A549 (cell line): ENCODE results near the gene CFAP92. TPM values are rescaled to one million over a fixed set of nuclear protein-coding genes. Genes with fewer than 3 reads are reported as not detected.

Experiments
- ATAC-seq, 2 experiments: fragments of 200-7000 bp in 1 of 2; fragments of >200 bp in 1 of 2; cut with Nextera tagmentation in 1 of 2; cut with Tn5 transposase in 1 of 2; 3 replicates each; pipeline versions ENCODE4 v1.8.0 to v1.9.1; 2018 to 2020; ENCODE audit warnings: mild to moderate bottlenecking in 1 of 2, moderate library complexity in 1 of 2
- CTCF ChIA-PET: fragments of 300-600 bp; sonication (Branson Sonifier 250); formaldehyde crosslinking; extraction: SDS; loops from one replicate; lab custom pipeline; 2021; ENCODE audit warnings: antibody characterized with exemption, inconsistent platforms; lab: Yijun Ruan, JAX
- POLR2A ChIA-PET: fragments of 350-600 bp; formaldehyde crosslinking; extraction: SDS; loops from one replicate; lab custom pipeline; 2021; ENCODE audit warnings: antibody characterized with exemption, inconsistent platforms; lab: Yijun Ruan, JAX
- DNase-seq, 2 experiments: peaks; one replicate each; pipeline versions ENCODE4 v3.0.0 to v3.0.0-alpha.2; 2011 to 2016; ENCODE audit warnings: low read depth in 1 of 2, low spot score in 1 of 2
- FAIRE-seq: peaks from 2 replicates; lab custom pipeline; 2011; peaks lifted over from hg19 to GRCh38; lab: Jason Lieb, UNC
- H3K27ac ChIP-seq, 2 experiments: fragments of >200 bp; sonication (Bioruptor Twin); formaldehyde crosslinking; 3 replicates each; pipeline ENCODE4 v1.5.1; 2016 to 2017
- H3K4me1 ChIP-seq: fragments of >200 bp; sonication (Bioruptor Twin); formaldehyde crosslinking; 3 replicates; pipeline ENCODE4 v1.6.1; 2016
- H3K4me2 ChIP-seq: fragments of >200 bp; sonication (Bioruptor Twin); formaldehyde crosslinking; 3 replicates; pipeline ENCODE4 v1.6.1; 2016
- H3K4me3 ChIP-seq: fragments of >200 bp; sonication (Bioruptor Twin); formaldehyde crosslinking; 3 replicates; pipeline ENCODE4 v1.5.1; 2016
- H3K9me3 ChIP-seq: fragments of >200 bp; sonication (Bioruptor Twin); formaldehyde crosslinking; 3 replicates; pipeline ENCODE4 v1.6.1; 2016
- ATOH8 ChIP-seq: fragments of 250-450 bp; sonication (Bioruptor Pico); IDR thresholded peaks from 2 replicates; pipeline ENCODE4 v1.5.0; 2020; ENCODE audit warnings: low read depth, mild to moderate bottlenecking, moderate library complexity
- BCL3 ChIP-seq: fragments of >200 bp; sonication (Bioruptor Twin); formaldehyde crosslinking; IDR thresholded peaks from 3 replicates; pipeline ENCODE4 v1.6.1; 2016
- CBX2 ChIP-seq: fragments of 200-600 bp; sonication (generic); IDR thresholded peaks from 2 replicates; pipeline ENCODE4 v1.6.1; 2016; ENCODE audit warnings: low read depth, mild to moderate bottlenecking, borderline replicate concordance
- CTCF ChIP-seq: fragments of >200 bp; sonication (Bioruptor Twin); formaldehyde crosslinking; IDR thresholded peaks from 3 replicates; pipeline ENCODE4 v1.5.1; 2016
- ESRRA ChIP-seq: fragments of 150-350 bp; IDR thresholded peaks from 2 replicates; pipeline ENCODE4 v1.6.1; 2014; ENCODE audit warnings: mild to moderate bottlenecking, low read length, borderline replicate concordance
- FOSL2 ChIP-seq, 2 experiments: fragments of 450-650 bp in 1 of 2; fragments of >200 bp in 1 of 2; sonication (Bioruptor Twin) in 1 of 2; formaldehyde crosslinking; IDR thresholded peaks; 2 replicates each; pipeline versions ENCODE4 v1.5.0 to v1.6.1; 2016 to 2020; ENCODE audit warnings: mild to moderate bottlenecking in 1 of 2, moderate library complexity in 1 of 2
- FOXS1 ChIP-seq: fragments of 250-450 bp; sonication (Bioruptor Pico); IDR thresholded peaks from 2 replicates; pipeline ENCODE4 v1.5.0; 2020; ENCODE audit warnings: mild to moderate bottlenecking, moderate library complexity
- GATA3 ChIP-seq: IDR thresholded peaks from 2 replicates; pipeline ENCODE4 v1.6.1; 2012; ENCODE audit warnings: borderline replicate concordance
- HES2 ChIP-seq: fragments of >200 bp; sonication (Bioruptor Twin); formaldehyde crosslinking; IDR thresholded peaks from 2 replicates; pipeline ENCODE4 v1.6.1; 2016
- HMGXB4 ChIP-seq: fragments of 250-450 bp; sonication (Bioruptor Pico); IDR thresholded peaks from 2 replicates; pipeline ENCODE4 v1.5.0; 2021; ENCODE audit warnings: mild to moderate bottlenecking, moderate library complexity, borderline replicate concordance
- JUNB ChIP-seq: fragments of >200 bp; sonication (Bioruptor Twin); formaldehyde crosslinking; IDR thresholded peaks from 2 replicates; pipeline ENCODE4 v1.6.1; 2016
- KDM1A ChIP-seq: fragments of 200-600 bp; sonication (generic); IDR thresholded peaks from 2 replicates; pipeline ENCODE4 v1.6.1; 2016; ENCODE audit warnings: low read depth, mild to moderate bottlenecking
- MAZ ChIP-seq: fragments of 150-350 bp; IDR thresholded peaks from 2 replicates; pipeline ENCODE4 v1.6.1; 2014; ENCODE audit warnings: antibody characterized with exemption, low read depth, low read length, borderline replicate concordance
- NFE2L2 ChIP-seq: fragments of 150-350 bp; conservative IDR thresholded peaks from 2 replicates; pipeline ENCODE4 v1.6.1; 2014; ENCODE audit warnings: low read length
- RCOR1 ChIP-seq: fragments of 150-350 bp; IDR thresholded peaks from 2 replicates; pipeline ENCODE4 v1.6.1; 2014; ENCODE audit warnings: antibody characterized with exemption, low read length, low read depth
- RFX5 ChIP-seq: fragments of 450-650 bp; IDR thresholded peaks from 2 replicates; pipeline ENCODE4 v1.7.1; 2014; ENCODE audit warnings: antibody characterized with exemption, mild to moderate bottlenecking, moderate library complexity
- RNF2 ChIP-seq: fragments of 200-600 bp; sonication (generic); IDR thresholded peaks from 2 replicates; pipeline ENCODE4 v1.6.1; 2016; ENCODE audit warnings: low read depth, mild to moderate bottlenecking, antibody characterized with exemption, moderate library complexity, borderline replicate concordance
- TP53 ChIP-seq: fragments of 250-450 bp; sonication (Bioruptor Pico); IDR thresholded peaks from 2 replicates; pipeline ENCODE4 v1.5.0; 2021; ENCODE audit warnings: mild to moderate bottlenecking, moderate library complexity
- ZC3H11A ChIP-seq: fragments of 450-650 bp; IDR thresholded peaks from 2 replicates; pipeline ENCODE4 v1.6.1; 2014; ENCODE audit warnings: antibody characterized with exemption, mild to moderate bottlenecking
- WGBS: methylation state at CpG from one replicate; pipeline ENCODE4 v1.1.6; 2017; ENCODE audit errors: missing lambda C conversion rate; 5-methylcytosine and 5-hydroxymethylcytosine counted together
- polyA plus RNA-seq, 4 experiments: library from polyadenylated mRNA; depleted of rRNA in 3 of 4; stranded (reverse); fragments of >200 nt; fragmentation: RNase III in 1 of 4; extraction: RNeasy Plus Mini Kit Qiagen cat#74134 plus additional on column Dnase treatment in 1 of 4; gene quantifications; 2 replicates in 3 of 4; 3 replicates in 1 of 4; pipeline ENCODE4 v1.2.3, GENCODE V29; 2011 to 2017

The CFAP92 gene
- polyA plus RNA-seq, 2 of the 4 experiments (the other 2 are of a cell fraction): not detected

- ATAC-seq (no peak), FAIRE-seq (no peak), DNase-seq (no peak)
- WGBS: 90% methylated on average over 10 of the region's 10 CpGs
- TF ChIP-seq RFX5 (no peak), KDM1A (no peak), FOXS1 (no peak), GATA3 (no peak), ZC3H11A (no peak), RNF2 (no peak), BCL3 (no peak), MAZ (no peak)
- CTCF ChIA-PET: interaction anchor here (0.6 to 1.3 kb wide), 4 partner anchors 10 to 235 kb away, joined by 3 read pairs; no protein-coding TSS in a partner anchor
- no peak overlapping the region for H3K27ac ChIP-seq
- no peak overlapping the region for H3K4me2 ChIP-seq
- no peaks in the 10 kb centered on the region for H3K9me3 ChIP-seq
- no peak overlapping the region for H3K4me3 ChIP-seq
- no peaks in the 10 kb centered on the region for H3K4me1 ChIP-seq
- POLR2A ChIA-PET: no interaction called here
Measured at GRCh38 chr3:128914966-128915645, 78.8 kb downstream of the CFAP92 start.

GRCh38 chr3:128911911-128912310 lies 82.0 kb downstream of the CFAP92 start:
- ChIA-PET CTCF (no interaction called here), POLR2A (no interaction called here)
- Histone ChIP-seq H3K4me3 (no peak overlapping the region), H3K4me2 (no peak overlapping the region), H3K9me3 (no peaks in the 10 kb centered on the region), H3K27ac (no peak overlapping the region), H3K4me1 (no peaks in the 10 kb centered on the region)
- no peak for DNase-seq
- WGBS: 90% methylated on average over 7 of the region's 7 CpGs
- no peak for FAIRE-seq
- TF ChIP-seq NFE2L2 (no peak), ATOH8 (CRISPR knock-in tag) (no peak), ESRRA (no peak), RCOR1 (no peak), JUNB (no peak), FOSL2 (IDR thresholded peaks at IDR 0.05) (no peak), FOSL2 (CRISPR knock-in tag; IDR thresholded peaks at IDR 0.05) (no peak), CTCF (no peak), MAZ (no peak), TP53 (CRISPR knock-in tag) (no peak), HES2 (no peak)
- ATAC-seq: no peak

GRCh38 chr3:128910006-128910405 lies 83.9 kb downstream of the CFAP92 start:
- Histone ChIP-seq H3K4me3 (no peak overlapping the region), H3K4me1 (no peaks in the 10 kb centered on the region), H3K9me3 (no peaks in the 10 kb centered on the region), H3K4me2 (no peak overlapping the region), H3K27ac (no peak overlapping the region)
- no peak for FAIRE-seq
- POLR2A ChIA-PET: no interaction called here
- WGBS: 98% methylated on average over 7 of the region's 13 CpGs
- DNase-seq: no peak
- no peak for TF ChIP-seq BCL3
- no peak for TF ChIP-seq RNF2
- no peak for TF ChIP-seq CBX2
- TF ChIP-seq FOSL2 (IDR thresholded peaks at IDR 0.05): no peak
- no peak for TF ChIP-seq FOSL2 (CRISPR knock-in tag; IDR thresholded peaks at IDR 0.05)
- TF ChIP-seq HMGXB4 (CRISPR knock-in tag): no peak
- CTCF ChIA-PET: interaction anchor here (2.0 to 2.1 kb wide), 2 partner anchors 9 to 61 kb away, joined by 5 read pairs; no protein-coding TSS in a partner anchor
- no peak for ATAC-seq
